Right forelimb (tissue), 1 donor: ENCODE results near the gene ADD2.
"Not testable (repeated sequence)": the region's sequence is repeated elsewhere in the genome, so short reads cannot be mapped to it uniquely, and the experiment has no call there.

Experiments used
- DNase-seq: peaks from one replicate; pipeline ENCODE4 v3.0.0-alpha.2; 2018

The ADD2 gene

GRCh38 chr2:70767699-70768589 lies at the start of gene ADD2:
ADD2 (minus strand) TSS chr2:70768200; CDS start chr2:70706408, 61,792 bp downstream.
- peak; percentile 57 for DNase-seq

GRCh38 chr2:70817284-70817954 lies 49.4 kb upstream of the ADD2 start:
- no peak for DNase-seq

- DNase-seq: no peak
Measured at GRCh38 chr2:70816726-70817125, 48.7 kb upstream of the ADD2 start.

GRCh38 chr2:70808983-70809958 lies 41.3 kb upstream of the ADD2 start:
- DNase-seq: no peak

GRCh38 chr2:70807828-70808118 lies 39.8 kb upstream of the ADD2 start:
- DNase-seq: no peak

GRCh38 chr2:70807102-70807827 lies 39.3 kb upstream of the ADD2 start:
- no peak for DNase-seq

- DNase-seq: no peak
Measured at GRCh38 chr2:70806620-70807019, 38.6 kb upstream of the ADD2 start.

GRCh38 chr2:70806013-70806412 lies 38.0 kb upstream of the ADD2 start:
- DNase-seq: no peak

GRCh38 chr2:70801607-70802263 lies 33.7 kb upstream of the ADD2 start:
- DNase-seq: no peak

- no peak for DNase-seq
Measured at GRCh38 chr2:70799706-70800105, 31.7 kb upstream of the ADD2 start.

GRCh38 chr2:70797996-70798395 lies 30.0 kb upstream of the ADD2 start:
- not testable (repeated sequence) for DNase-seq

- no peak for DNase-seq
Measured at GRCh38 chr2:70797506-70797905, 29.5 kb upstream of the ADD2 start.

- no peak for DNase-seq
Measured at GRCh38 chr2:70796262-70796661, 28.3 kb upstream of the ADD2 start.

- no peak for DNase-seq
Measured at GRCh38 chr2:70795164-70795995, 27.4 kb upstream of the ADD2 start.

- DNase-seq: no peak
Measured at GRCh38 chr2:70793450-70793849, 25.4 kb upstream of the ADD2 start.

- DNase-seq: no peak
Measured at GRCh38 chr2:70790136-70790828, 22.3 kb upstream of the ADD2 start, which contains the start of gene FIGLA. FIGLA (minus strand) TSS chr2:70790643; CDS start chr2:70790638, 5 bp downstream.

- peak; percentile 80 for DNase-seq
Measured at GRCh38 chr2:70789304-70790135, 21.5 kb upstream of the ADD2 start.

- DNase-seq: no peak
Measured at GRCh38 chr2:70785137-70785911, 17.3 kb upstream of the ADD2 start.
